ENCODE results near the gene MACROD2.

MACROD2 gene

DNA sequence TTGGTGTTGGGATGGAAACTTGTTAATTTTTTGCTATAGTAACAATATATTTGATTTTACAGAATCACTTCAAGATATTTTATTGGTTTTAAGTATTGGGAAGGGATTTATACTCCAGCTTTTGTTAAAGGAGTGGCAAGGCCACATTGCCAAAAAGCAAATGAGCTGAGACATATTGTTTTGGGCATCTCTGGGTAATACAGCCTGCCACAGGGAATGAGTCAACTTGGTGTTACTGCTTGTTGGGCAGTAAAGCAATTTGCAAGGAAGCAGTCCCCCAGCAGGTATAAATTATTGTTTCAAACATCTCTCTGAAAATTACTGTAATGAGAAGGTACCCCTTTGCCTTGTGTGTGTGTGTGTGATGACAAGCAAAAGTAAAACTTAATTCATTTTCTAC is 1210.4 kb downstream of the MACROD2 start (continued):
- no peak for TF ChIP-seq ZNF571 (tag by site-specific recombination; IDR thresholded peaks at IDR 0.05)
- TF ChIP-seq ZNF366 (tag by site-specific recombination; conservative IDR thresholded peaks at IDR 0.05) = no peak

DNA sequence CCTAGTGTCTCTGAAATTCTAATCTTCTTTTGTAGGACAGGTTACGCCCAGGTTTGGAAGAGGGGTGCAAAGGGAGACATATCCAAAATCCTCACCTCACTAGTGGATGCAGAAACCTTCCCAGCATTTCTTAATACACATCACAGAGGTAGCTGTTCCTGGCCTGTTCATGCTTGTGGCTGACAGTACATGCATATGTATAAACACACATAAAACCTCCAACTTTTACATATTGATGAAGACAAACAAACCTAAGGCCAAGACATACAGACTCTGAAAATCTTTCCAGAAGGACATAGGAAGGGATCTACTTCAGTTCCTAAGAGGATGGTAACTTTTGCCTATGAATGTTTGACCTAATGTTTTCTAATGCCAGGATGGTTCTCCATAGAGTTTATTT is 1214.2 kb downstream of the MACROD2 start:
- no peaks in the 10 kb centered on the region for H3K4me1 ChIP-seq (ENCODE audit: control insufficient read depth, insufficient read depth, low read length)
- CTCF ChIA-PET = no interaction called here
- no peak overlapping the region for H3K4me3 ChIP-seq (ENCODE audit: low read depth, low read length)
- POLR2A ChIA-PET = no interaction called here
- TF ChIP-seq ZNF211 (tag by site-specific recombination; IDR thresholded peaks at IDR 0.05; ENCODE audit: low read depth) (no peak), ZNF112 (tag by site-specific recombination; IDR thresholded peaks at IDR 0.05) (no peak), ZBTB7A (tag by site-specific recombination; IDR thresholded peaks at IDR 0.05; ENCODE audit: low read depth) (no peak), SETDB1 (IDR thresholded peaks at IDR 0.05; ENCODE audit: insufficient read length, low read length) (no peak), FEZF1 (tag by site-specific recombination; IDR thresholded peaks at IDR 0.05) (no peak), ZNF148 (tag by site-specific recombination; IDR thresholded peaks at IDR 0.05; ENCODE audit: borderline replicate concordance) (no peak), ZNF157 (tag by site-specific recombination; IDR thresholded peaks at IDR 0.05) (no peak), ZNF174 (tag by site-specific recombination; IDR thresholded peaks at IDR 0.05) (no peak), MEIS1 (CRISPR knock-in tag; IDR thresholded peaks at IDR 0.05; ENCODE audit: borderline replicate concordance) (no peak), ZNF366 (tag by site-specific recombination; conservative IDR thresholded peaks at IDR 0.05) (no peak), ZNF362 (tag by site-specific recombination; IDR thresholded peaks at IDR 0.05) (no peak), HOXC10 (CRISPR knock-in tag; IDR thresholded peaks at IDR 0.05) (no peak), WT1 (tag by site-specific recombination; IDR thresholded peaks at IDR 0.05) (no peak), ZNF561 (tag by site-specific recombination; IDR thresholded peaks at IDR 0.05; ENCODE audit: borderline replicate concordance) (no peak), SCRT2 (tag by site-specific recombination; IDR thresholded peaks at IDR 0.05) (no peak), ZNF76 (tag by site-specific recombination; IDR thresholded peaks at IDR 0.05; ENCODE audit: borderline replicate concordance, low read depth) (no peak)
- TF ChIP-seq, protein P1, sequence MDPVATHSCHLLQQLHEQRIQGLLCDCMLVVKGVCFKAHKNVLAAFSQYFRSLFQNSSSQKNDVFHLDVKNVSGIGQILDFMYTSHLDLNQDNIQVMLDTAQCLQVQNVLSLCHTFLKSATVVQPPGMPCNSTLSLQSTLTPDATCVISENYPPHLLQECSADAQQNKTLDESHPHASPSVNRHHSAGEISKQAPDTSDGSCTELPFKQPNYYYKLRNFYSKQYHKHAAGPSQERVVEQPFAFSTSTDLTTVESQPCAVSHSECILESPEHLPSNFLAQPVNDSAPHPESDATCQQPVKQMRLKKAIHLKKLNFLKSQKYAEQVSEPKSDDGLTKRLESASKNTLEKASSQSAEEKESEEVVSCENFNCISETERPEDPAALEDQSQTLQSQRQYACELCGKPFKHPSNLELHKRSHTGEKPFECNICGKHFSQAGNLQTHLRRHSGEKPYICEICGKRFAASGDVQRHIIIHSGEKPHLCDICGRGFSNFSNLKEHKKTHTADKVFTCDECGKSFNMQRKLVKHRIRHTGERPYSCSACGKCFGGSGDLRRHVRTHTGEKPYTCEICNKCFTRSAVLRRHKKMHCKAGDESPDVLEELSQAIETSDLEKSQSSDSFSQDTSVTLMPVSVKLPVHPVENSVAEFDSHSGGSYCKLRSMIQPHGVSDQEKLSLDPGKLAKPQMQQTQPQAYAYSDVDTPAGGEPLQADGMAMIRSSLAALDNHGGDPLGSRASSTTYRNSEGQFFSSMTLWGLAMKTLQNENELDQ (tag by site-specific recombination; IDR thresholded peaks at IDR 0.05; ENCODE audit: low read depth) = no peak
- TF ChIP-seq, protein P2, sequence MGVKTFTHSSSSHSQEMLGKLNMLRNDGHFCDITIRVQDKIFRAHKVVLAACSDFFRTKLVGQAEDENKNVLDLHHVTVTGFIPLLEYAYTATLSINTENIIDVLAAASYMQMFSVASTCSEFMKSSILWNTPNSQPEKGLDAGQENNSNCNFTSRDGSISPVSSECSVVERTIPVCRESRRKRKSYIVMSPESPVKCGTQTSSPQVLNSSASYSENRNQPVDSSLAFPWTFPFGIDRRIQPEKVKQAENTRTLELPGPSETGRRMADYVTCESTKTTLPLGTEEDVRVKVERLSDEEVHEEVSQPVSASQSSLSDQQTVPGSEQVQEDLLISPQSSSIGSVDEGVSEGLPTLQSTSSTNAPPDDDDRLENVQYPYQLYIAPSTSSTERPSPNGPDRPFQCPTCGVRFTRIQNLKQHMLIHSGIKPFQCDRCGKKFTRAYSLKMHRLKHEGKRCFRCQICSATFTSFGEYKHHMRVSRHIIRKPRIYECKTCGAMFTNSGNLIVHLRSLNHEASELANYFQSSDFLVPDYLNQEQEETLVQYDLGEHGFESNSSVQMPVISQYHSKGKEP (tag by site-specific recombination; IDR thresholded peaks at IDR 0.05) = no peak
- H3K27ac ChIP-seq (ENCODE audit: extremely low read depth, low read depth, low read length) = no peak overlapping the region
- H3K9me3 ChIP-seq (ENCODE audit: control insufficient read depth, insufficient read depth, low read depth, low read length) = no peaks in the 10 kb centered on the region
- H3K36me3 ChIP-seq (ENCODE audit: control insufficient read depth in 2 of 2, insufficient read depth in 1 of 2, low read length in 2 of 2) = no peaks in the 10 kb centered on the region
